B cell (primary cell): ENCODE results near the gene SGCA. TPM values are rescaled to one million over a fixed set of nuclear protein-coding genes. Genes with fewer than 3 reads are reported as not detected.

ENCODE experiments used
- ATAC-seq: fragments of 200-7000 bp; cut with Tn5 transposase; one replicate; pipeline ENCODE4 v1.10.0; 2021; ENCODE audit warnings: low read depth, mild to moderate bottlenecking, moderate number of reproducible peaks, moderate library complexity
- CTCF ChIA-PET: fragments of 350-600 bp; sonication (Branson Sonifier 250); formaldehyde crosslinking; loops from one replicate; lab custom pipeline; 2021; ENCODE audit warnings: antibody characterized with exemption, inconsistent platforms; lab: Charles Lee
- POLR2A ChIA-PET: fragments of 350-600 bp; sonication (Branson Sonifier 250); formaldehyde crosslinking; loops from one replicate; lab custom pipeline; 2021; ENCODE audit warnings: antibody characterized with exemption; lab: Charles Lee
- DNase-seq: peaks from one replicate; pipeline ENCODE4 v3.0.0; 2013
- H2AFZ ChIP-seq: 2 replicates; pipeline ENCODE4 v1.6.1; 2012; ENCODE audit warnings: mild to moderate bottlenecking, low read depth, low read length; ENCODE audit not compliant: insufficient read depth, poor library complexity, severe bottlenecking
- H3K27ac ChIP-seq, 2 donors: 1 replicate in 1 of 2; 2 replicates in 1 of 2; pipeline ENCODE4 v1.5.1; 2012 to 2013; ENCODE audit warnings: low read length in 2 of 2, mild to moderate bottlenecking in 2 of 2, moderate library complexity in 1 of 2
- H3K27me3 ChIP-seq, 4 experiments: fragments of 200-600 bp in 1 of 4; sonication (generic) in 1 of 4; replicated peaks in 1 of 4; 1 replicate in 2 of 4; 2 replicates in 2 of 4; pipeline versions ENCODE4 v1.6.1 to v1.7.0; 2013 to 2016; ENCODE audit warnings: low read length in 3 of 4, mild to moderate bottlenecking in 2 of 4, mixed read lengths in 1 of 4, moderate library complexity in 1 of 4; ENCODE audit not compliant: insufficient read depth in 4 of 4, control insufficient read depth in 3 of 4; ENCODE audit errors: control extremely low read depth in 1 of 4
- H3K36me3 ChIP-seq, 2 experiments: replicated peaks in 1 of 2; 1 replicate in 1 of 2; 2 replicates in 1 of 2; pipeline versions ENCODE4 v1.6.1 to v1.7.1; 2013; ENCODE audit warnings: low read length in 1 of 2; ENCODE audit not compliant: insufficient read depth in 2 of 2, control insufficient read depth in 1 of 2; ENCODE audit errors: control extremely low read depth in 1 of 2, extremely low read depth in 1 of 2
- H3K4me1 ChIP-seq, 2 donors: fragments of 200-600 bp in 1 of 2; sonication (generic) in 1 of 2; 1 replicate in 1 of 2; 2 replicates in 1 of 2; pipeline versions ENCODE4 v1.5.1 to v1.6.1; 2013 to 2017; ENCODE audit warnings: low read length in 2 of 2; ENCODE audit not compliant: control insufficient read depth in 2 of 2, insufficient read depth in 2 of 2
- H3K4me2 ChIP-seq: replicated peaks from 2 replicates; pipeline ENCODE3; 2012; ENCODE audit warnings: mild to moderate bottlenecking, low read depth, low read length; ENCODE audit not compliant: poor library complexity, severe bottlenecking
- H3K4me3 ChIP-seq, 5 experiments: fragments of 200-600 bp in 1 of 5; sonication (generic) in 1 of 5; 1 replicate in 3 of 5; 2 replicates in 2 of 5; pipeline versions ENCODE4 v1.5.1 to v1.7.0; 2011 to 2016; ENCODE audit warnings: low read length in 4 of 5, mild to moderate bottlenecking in 4 of 5, low read depth in 2 of 5, control low read depth in 1 of 5, moderate library complexity in 1 of 5; ENCODE audit not compliant: insufficient read depth in 1 of 5; ENCODE audit errors: control extremely low read depth in 1 of 5, extremely low read depth in 1 of 5
- H3K79me2 ChIP-seq: fragments of 200-600 bp; sonication (generic); one replicate; pipeline ENCODE4 v1.6.0; 2016; ENCODE audit warnings: low read length; ENCODE audit not compliant: control insufficient read depth, insufficient read depth
- H3K9ac ChIP-seq: fragments of 200-600 bp; sonication (generic); 2 replicates; pipeline ENCODE4 v1.6.1; 2017; ENCODE audit warnings: mild to moderate bottlenecking, low read length, moderate library complexity
- H3K9me3 ChIP-seq, 3 donors: one replicate each; pipeline versions ENCODE4 v1.6.1 to v1.7.1; 2013; ENCODE audit warnings: low read length in 2 of 3; ENCODE audit not compliant: control insufficient read depth in 2 of 3, insufficient read depth in 1 of 3; ENCODE audit errors: control extremely low read depth in 1 of 3
- H4K20me1 ChIP-seq: 2 replicates; pipeline ENCODE4 v1.6.0; 2012; ENCODE audit warnings: mild to moderate bottlenecking, low read length; ENCODE audit not compliant: insufficient read depth, control insufficient read depth, poor library complexity, severe bottlenecking
- H3K27ac Mint-ChIP-seq: one replicate; pipeline ENCODE4 v1.8.0; 2021; ENCODE audit warnings: mixed read lengths
- H3K27me3 Mint-ChIP-seq: one replicate; pipeline ENCODE4 v1.8.0; 2021; ENCODE audit warnings: mixed read lengths
- H3K4me1 Mint-ChIP-seq: one replicate; pipeline ENCODE4 v1.8.0; 2021; ENCODE audit warnings: mixed read lengths
- H3K4me3 Mint-ChIP-seq: one replicate; pipeline ENCODE4 v1.8.0; 2021; ENCODE audit warnings: mixed read lengths
- H3K9me3 Mint-ChIP-seq: one replicate; pipeline ENCODE4 v1.8.0; 2022; ENCODE audit warnings: mixed read lengths; ENCODE audit not compliant: insufficient read depth
- EZH2 ChIP-seq: IDR thresholded peaks from 2 replicates; pipeline ENCODE4 v1.6.1; 2012; ENCODE audit warnings: borderline replicate concordance, low read depth, mild to moderate bottlenecking, moderate library complexity, low read length; ENCODE audit not compliant: insufficient read depth, poor library complexity, severe bottlenecking
- WGBS: methylation state at CpG from one replicate; pipeline ENCODE4 v1.1.5; 2013; ENCODE audit warnings: missing lambda C conversion rate; ENCODE audit not compliant: insufficient coverage; 5-methylcytosine and 5-hydroxymethylcytosine counted together
- intact Hi-C: fragments of 100-400 bp; cut with micrococcal nuclease; formaldehyde crosslinking; loops from one replicate; pipeline ENCODE4 v1.10.0; 2022
- polyA plus RNA-seq: library from polyadenylated mRNA; depleted of rRNA; stranded (reverse); fragments of >200 nt; gene quantifications from 2 replicates; pipeline ENCODE4 v1.2.3, GENCODE V29; 2012
- total RNA-seq, 2 donors: library from RNA; stranded (reverse); fragments of 120-200 nt in 1 of 2; gene quantifications; 1 replicate in 1 of 2; 2 replicates in 1 of 2; pipeline versions ENCODE4 v1.2.3 to v1.2.4, GENCODE V29; 2013 to 2022
- TF ChIP-seq, protein P1 (sequence below): fragments of 200-600 bp; IDR thresholded peaks from one replicate; pipeline ENCODE4 v1.8.0; 2022; ENCODE audit warnings: antibody characterized with exemption, mild to moderate bottlenecking

The SGCA gene
- total and polyA plus RNA-seq, 2 donors (not counting 1 experiment from before 2014, with no cell fraction given) = 4.4 to 4.5 TPM

DNA sequence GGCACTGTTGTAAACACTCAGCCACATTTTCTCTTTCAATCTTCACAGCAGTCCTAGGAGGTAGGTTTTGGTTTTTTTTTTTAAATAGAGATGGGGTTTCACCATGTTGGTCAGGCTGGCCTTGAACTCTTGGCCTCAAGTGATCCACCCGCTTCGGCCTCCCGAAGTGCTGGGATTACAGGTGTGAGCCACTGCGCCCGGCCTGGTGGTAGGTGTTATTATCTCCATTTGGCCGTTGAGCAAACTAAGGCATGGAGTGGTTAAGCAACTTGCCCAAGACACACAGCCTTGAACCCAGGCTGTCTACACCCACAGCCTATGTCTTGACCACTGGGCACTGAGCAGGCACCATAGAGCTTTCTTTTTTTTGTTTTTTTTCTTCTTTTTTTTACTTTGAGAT lies 8.6 kb downstream of the SGCA start:
- Histone ChIP-seq H3K4me1 (peaks cover 6 to 13% of the 10 kb centered on the region in 2 donors), H3K27me3 (no peaks in the 10 kb centered on the region), H3K79me2 (no peaks in the 10 kb centered on the region), H3K36me3 (no peaks in the 10 kb centered on the region), H3K4me2 (no peak overlapping the region), H3K9me3 (no peaks in the 10 kb centered on the region), H2AFZ (no peak overlapping the region), H3K4me3 (no peak overlapping the region), H3K27ac (no peak overlapping the region), H4K20me1 (no peaks in the 10 kb centered on the region), H3K9ac (no peak overlapping the region)
- CTCF ChIA-PET = interaction anchor here (0.8 to 1.4 kb wide), 5 partner anchors 8 to 120 kb away, joined by 3 read pairs; partner anchors contain the start of gene SGCA
- Mint-ChIP-seq H3K27ac (no peak overlapping the region), H3K4me3 (no peak overlapping the region), H3K27me3 (no peaks in the 10 kb centered on the region), H3K9me3 (no peaks in the 10 kb centered on the region), H3K4me1 (peaks cover 9% of the 10 kb centered on the region)
- no peak for DNase-seq
- POLR2A ChIA-PET = no interaction called here
- TF ChIP-seq EZH2 = no peak
- TF ChIP-seq, protein P1, sequence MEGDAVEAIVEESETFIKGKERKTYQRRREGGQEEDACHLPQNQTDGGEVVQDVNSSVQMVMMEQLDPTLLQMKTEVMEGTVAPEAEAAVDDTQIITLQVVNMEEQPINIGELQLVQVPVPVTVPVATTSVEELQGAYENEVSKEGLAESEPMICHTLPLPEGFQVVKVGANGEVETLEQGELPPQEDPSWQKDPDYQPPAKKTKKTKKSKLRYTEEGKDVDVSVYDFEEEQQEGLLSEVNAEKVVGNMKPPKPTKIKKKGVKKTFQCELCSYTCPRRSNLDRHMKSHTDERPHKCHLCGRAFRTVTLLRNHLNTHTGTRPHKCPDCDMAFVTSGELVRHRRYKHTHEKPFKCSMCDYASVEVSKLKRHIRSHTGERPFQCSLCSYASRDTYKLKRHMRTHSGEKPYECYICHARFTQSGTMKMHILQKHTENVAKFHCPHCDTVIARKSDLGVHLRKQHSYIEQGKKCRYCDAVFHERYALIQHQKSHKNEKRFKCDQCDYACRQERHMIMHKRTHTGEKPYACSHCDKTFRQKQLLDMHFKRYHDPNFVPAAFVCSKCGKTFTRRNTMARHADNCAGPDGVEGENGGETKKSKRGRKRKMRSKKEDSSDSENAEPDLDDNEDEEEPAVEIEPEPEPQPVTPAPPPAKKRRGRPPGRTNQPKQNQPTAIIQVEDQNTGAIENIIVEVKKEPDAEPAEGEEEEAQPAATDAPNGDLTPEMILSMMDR = no peak
- WGBS = 100% methylated on average over 1 of the region's 6 CpGs
- intact Hi-C loops = no loop called here
- no peak for ATAC-seq

DNA sequence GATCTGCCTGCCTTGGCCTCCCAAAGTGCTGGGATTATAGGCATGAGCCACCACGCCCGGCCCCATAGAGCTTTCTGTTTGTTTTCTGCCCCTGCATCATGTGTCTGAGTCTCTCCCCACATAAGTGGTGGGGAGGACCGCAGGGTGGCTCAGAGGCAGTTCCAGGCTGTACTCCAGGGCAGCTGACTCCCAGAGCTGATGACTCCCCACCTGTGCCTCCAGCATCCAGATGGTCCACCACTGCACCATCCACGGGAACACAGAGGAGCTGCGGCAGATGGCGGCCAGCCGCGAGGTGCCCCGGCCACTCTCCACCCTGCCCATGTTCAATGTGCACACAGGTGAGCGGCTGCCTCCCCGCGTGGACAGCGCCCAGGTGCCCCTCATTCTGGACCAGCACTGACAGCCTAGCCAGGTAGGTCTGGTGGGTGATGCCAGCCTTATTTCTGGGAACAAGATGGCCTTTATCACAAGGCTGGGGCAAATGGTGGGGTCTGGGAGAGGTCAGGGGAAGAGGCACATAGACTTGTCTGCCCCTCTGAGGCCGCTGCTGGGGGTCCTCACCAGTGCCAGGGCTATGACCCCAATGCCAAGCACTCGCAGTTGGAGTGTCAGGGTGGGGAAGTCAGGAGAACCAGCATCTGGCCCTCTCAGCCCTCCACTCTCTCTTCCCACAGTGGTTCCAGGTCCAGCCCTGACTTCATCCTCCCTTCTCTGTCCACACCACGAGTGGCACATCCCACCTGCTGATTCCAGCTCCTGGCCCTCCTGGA lies 9.4 kb downstream of the SGCA start:
- TF ChIP-seq, protein P1 = no peak
- TF ChIP-seq EZH2 = no peak
- Mint-ChIP-seq H3K27ac (no peak overlapping the region), H3K9me3 (no peaks in the 10 kb centered on the region), H3K4me3 (no peak overlapping the region), H3K4me1 (peaks cover 9% of the 10 kb centered on the region), H3K27me3 (no peaks in the 10 kb centered on the region)
- H4K20me1 ChIP-seq = no peaks in the 10 kb centered on the region
- no peak for DNase-seq
- intact Hi-C loops = no loop called here
- POLR2A ChIA-PET = no interaction called here
- WGBS = 98% methylated on average over 15 of the region's 16 CpGs
- no peak overlapping the region for H3K9ac ChIP-seq
- H3K9me3 ChIP-seq = no peaks in the 10 kb centered on the region
- H3K36me3 ChIP-seq = no peaks in the 10 kb centered on the region
- H3K4me1 ChIP-seq = peaks cover 5 to 12% of the 10 kb centered on the region in 2 donors
- no peaks in the 10 kb centered on the region for H3K79me2 ChIP-seq
- no peak overlapping the region for H3K4me3 ChIP-seq
- no peak for ATAC-seq
- H3K27ac ChIP-seq = no peak overlapping the region
- H3K4me2 ChIP-seq = no peak overlapping the region
- H2AFZ ChIP-seq = no peak overlapping the region
- no peaks in the 10 kb centered on the region for H3K27me3 ChIP-seq
- CTCF ChIA-PET = interaction anchor here (0.8 to 1.4 kb wide), 4 partner anchors 9 to 122 kb away, joined by 3 to 4 read pairs (median 3); partner anchors contain the start of gene SGCA
